ENCODE measurements around the gene ARHGAP12. TPM values are rescaled to one million over a fixed set of nuclear protein-coding genes. Genes with fewer than 3 reads are reported as not detected.
A peak's percentile ranks its signal among the peaks of the same experiment; 100 is the strongest.

Gene ARHGAP12
- total and polyA plus RNA-seq, 2 donors (not counting 3 experiments of a cell fraction or from before 2014, with no cell fraction given), result 5.8 to 19.3 TPM

- Histone ChIP-seq H4K20me1 (replicated peaks; ENCODE audit: control insufficient read depth, extremely low read depth, insufficient read depth, low read length) (no peaks in the 10 kb centered on the region), H3K4me1 (ENCODE audit: control insufficient read depth, extremely low read depth, insufficient read depth, low read length) (peaks cover 35% of the 10 kb centered on the region)
- peak; percentile 78 for DNase-seq (ENCODE audit: low read depth, low spot score)
These were observed 12.4 kb upstream of the ARHGAP12 start for GRCh38 chr10:31940839-31941653.

GRCh38 chr10:31939797-31940708 lies 11.4 kb upstream of the ARHGAP12 start:
- Histone ChIP-seq H3K9ac (replicated peaks; ENCODE audit: extremely low read depth, insufficient read depth, low read length) (peak overlapping the region; percentile 50), H3K4me2 (ENCODE audit: insufficient read depth, low read length) (peak overlapping the region; percentile 61), H3K9me1 (replicated peaks; ENCODE audit: control insufficient read depth, extremely low read depth, insufficient read depth, low read length) (no peaks in the 10 kb centered on the region), H3K79me2 (ENCODE audit: control insufficient read depth, insufficient read depth, low read length) (no peaks in the 10 kb centered on the region), H3K4me3 (replicated peaks in 1 of 3; ENCODE audit: insufficient read depth in 1 of 3, low read depth in 1 of 3, low read length in 3 of 3) (no peak overlapping the region), H3K36me3 (ENCODE audit: control insufficient read depth in 2 of 2, extremely low read depth in 1 of 2, insufficient read depth in 2 of 2, low read length in 2 of 2) (no peaks in the 10 kb centered on the region), H2AFZ (ENCODE audit: low read depth, low read length) (peak overlapping the region; percentile 6), H3K9me3 (replicated peaks; ENCODE audit: control insufficient read depth, insufficient read depth, low read length) (no peaks in the 10 kb centered on the region), H3K27me3 (ENCODE audit: control insufficient read depth in 2 of 2, insufficient read depth in 2 of 2, low read length in 2 of 2) (no peaks in the 10 kb centered on the region), H3K4me1 (ENCODE audit: control insufficient read depth, extremely low read depth, insufficient read depth, low read length) (peaks cover 33% of the 10 kb centered on the region), H4K20me1 (replicated peaks; ENCODE audit: control insufficient read depth, extremely low read depth, insufficient read depth, low read length) (no peaks in the 10 kb centered on the region), H3K27ac (ENCODE audit: insufficient read depth, low read depth, low read length) (peak overlapping the region; percentile 63)
- ChIA-PET CTCF (interaction anchor here (1.0 to 1.4 kb wide), 6 partner anchors 10 to 103 kb away, joined by 3 to 10 read pairs (median 4); partner anchors contain the start of gene ARHGAP12), POLR2A (interaction anchor here (0.9 kb wide), 1 partner anchor 53 kb away, joined by 3 read pairs; no protein-coding TSS in a partner anchor)
- intact Hi-C loops (cut with micrococcal nuclease), result no loop called here
- TF ChIP-seq POLR2A (IDR thresholded peaks at IDR 0.05; ENCODE audit: low read depth, low read length), result no peak
- TF ChIP-seq EZH2 (IDR thresholded peaks at IDR 0.05; ENCODE audit: borderline replicate concordance, low read depth, low read length, severe bottlenecking), result no peak
- no peak for FAIRE-seq
- BruUV-seq (replicated peaks), result TSS peak; percentile 34
- peak; percentile 22 for DNase-seq (ENCODE audit: low read depth, low spot score)
- dilution Hi-C loops (cut with MboI; ENCODE audit: extremely low pct_ligation_motif_present, low sequenced_read_pairs), result no loop called here

More at GRCh38 chr10:31940839-31941653, 12.4 kb upstream of the ARHGAP12 start:
- Histone ChIP-seq H3K27ac (ENCODE audit: insufficient read depth, low read depth, low read length) (peak overlapping the region; percentile 77), H3K9me3 (replicated peaks; ENCODE audit: control insufficient read depth, insufficient read depth, low read length) (no peaks in the 10 kb centered on the region), H3K4me2 (ENCODE audit: insufficient read depth, low read length) (peak overlapping the region; percentile 61), H2AFZ (ENCODE audit: low read depth, low read length) (peak overlapping the region; percentile 23), H3K9me1 (replicated peaks; ENCODE audit: control insufficient read depth, extremely low read depth, insufficient read depth, low read length) (no peaks in the 10 kb centered on the region), H3K36me3 (ENCODE audit: control insufficient read depth in 2 of 2, extremely low read depth in 1 of 2, insufficient read depth in 2 of 2, low read length in 2 of 2) (no peaks in the 10 kb centered on the region), H3K79me2 (ENCODE audit: control insufficient read depth, insufficient read depth, low read length) (no peaks in the 10 kb centered on the region), H3K4me3 (replicated peaks in 1 of 3; ENCODE audit: insufficient read depth in 1 of 3, low read depth in 1 of 3, low read length in 3 of 3) (no peak overlapping the region), H3K27me3 (ENCODE audit: control insufficient read depth in 2 of 2, insufficient read depth in 2 of 2, low read length in 2 of 2) (no peaks in the 10 kb centered on the region), H3K9ac (replicated peaks; ENCODE audit: extremely low read depth, insufficient read depth, low read length) (peak overlapping the region; percentile 50)
- TSS peak; percentile 74 for BruUV-seq (replicated peaks)
- dilution Hi-C loops (cut with MboI; ENCODE audit: extremely low pct_ligation_motif_present, low sequenced_read_pairs), result no loop called here
- ChIA-PET CTCF (interaction anchor here (1.0 to 1.3 kb wide), 5 partner anchors 11 to 104 kb away, joined by 3 to 10 read pairs (median 4); partner anchors contain the start of gene ARHGAP12), POLR2A (interaction anchor here (0.9 kb wide), 1 partner anchor 52 kb away, joined by 3 read pairs; no protein-coding TSS in a partner anchor)
- TF ChIP-seq JUN (IDR thresholded peaks at IDR 0.05; ENCODE audit: borderline replicate concordance, insufficient read depth, insufficient read length, low read depth), result peak; percentile 90
- peak; percentile 84 for TF ChIP-seq GATA2 (IDR thresholded peaks at IDR 0.05; ENCODE audit: insufficient read depth, insufficient read length, low read depth, low read length)
- peak; percentile 98 for TF ChIP-seq FOS (IDR thresholded peaks at IDR 0.05; ENCODE audit: borderline replicate concordance, insufficient read depth, low read length)
- peak; percentile 74 for TF ChIP-seq POLR2AphosphoS5 (IDR thresholded peaks at IDR 0.05; ENCODE audit: insufficient read depth, low read depth, low read length)
- no peak for TF ChIP-seq POLR2A (IDR thresholded peaks at IDR 0.05; ENCODE audit: low read depth, low read length)
- intact Hi-C loops (cut with micrococcal nuclease), result loop anchor here (1.0 kb wide), 1 partner anchor 13 kb away; the partner anchor contains the start of gene ARHGAP12
- FAIRE-seq, result peak; percentile 77

All from endothelial cell of umbilical vein (primary cell).